Stimulated activated CD4-positive, alpha-beta T cell treated with anti-CD3 and anti-CD28 coated beads, Interleukin-4, amount 100 ng/mL, for 4 hours (primary cell): ENCODE measurements around the gene ACTR2.
"Not testable (repeated sequence)": the region's sequence is repeated elsewhere in the genome, so short reads cannot be mapped to it uniquely, and the experiment has no call there.

Source experiments
- DNase-seq, 2 experiments: peaks; one replicate each; pipeline ENCODE4 v3.0.0-alpha.2; 2020

ACTR2 gene

GRCh38 chr2:65231892-65232477 lies 4.4 kb downstream of the ACTR2 start:
- no peak for DNase-seq

- DNase-seq, result no peak
Measured at GRCh38 chr2:65232636-65233035, 5.0 kb downstream of the ACTR2 start.

- DNase-seq, result no peak
Measured at GRCh38 chr2:65240657-65241056, 13.0 kb downstream of the ACTR2 start.

- DNase-seq, result not testable (repeated sequence)
Measured at GRCh38 chr2:65244452-65244851, 16.8 kb downstream of the ACTR2 start.

GRCh38 chr2:65252640-65253039 lies 25.0 kb downstream of the ACTR2 start:
- DNase-seq, result no peak

GRCh38 chr2:65255356-65255755 lies 27.7 kb downstream of the ACTR2 start:
- no peak for DNase-seq

- no peak for DNase-seq
Measured at GRCh38 chr2:65256054-65256453, 28.4 kb downstream of the ACTR2 start.

- DNase-seq, result not testable (repeated sequence)
Measured at GRCh38 chr2:65257866-65258265, 30.2 kb downstream of the ACTR2 start.

- no peak for DNase-seq
Measured at GRCh38 chr2:65261676-65262075, 34.0 kb downstream of the ACTR2 start.

- no peak for DNase-seq
Measured at GRCh38 chr2:65263262-65263661, 35.6 kb downstream of the ACTR2 start.

- DNase-seq, result no peak
Measured at GRCh38 chr2:65263986-65264385, 36.4 kb downstream of the ACTR2 start.

- no peak for DNase-seq
Measured at GRCh38 chr2:65264821-65265670, 37.4 kb downstream of the ACTR2 start.

- DNase-seq, result no peak
Measured at GRCh38 chr2:65265671-65266045, 38.0 kb downstream of the ACTR2 start.

GRCh38 chr2:65267008-65267407 lies 39.4 kb downstream of the ACTR2 start:
- no peak for DNase-seq

GRCh38 chr2:65268957-65269356 lies 41.3 kb downstream of the ACTR2 start:
- DNase-seq, result no peak

- DNase-seq, result no peak
Measured at GRCh38 chr2:65273344-65273743, 45.7 kb downstream of the ACTR2 start.

GRCh38 chr2:65275141-65275915 lies 47.7 kb downstream of the ACTR2 start:
- no peak for DNase-seq

GRCh38 chr2:65276609-65277008 lies 49.0 kb downstream of the ACTR2 start:
- DNase-seq, result no peak

- no peak for DNase-seq
Measured at GRCh38 chr2:65277118-65277517, 49.5 kb downstream of the ACTR2 start.

GRCh38 chr2:65277791-65278483 lies 50.3 kb downstream of the ACTR2 start:
- DNase-seq, result no peak

- DNase-seq, result no peak
Measured at GRCh38 chr2:65278531-65278981, 50.9 kb downstream of the ACTR2 start.

GRCh38 chr2:65279756-65280155 lies 52.1 kb downstream of the ACTR2 start:
- DNase-seq, result no peak
